ENCODE results near the gene BCL6. TPM values are rescaled to one million over a fixed set of nuclear protein-coding genes. Genes with fewer than 3 reads are reported as not detected.

Gene BCL6
- total RNA-seq, 4 donors from 2014 or later, result 193 to 441 (median 282) TPM

- TF ChIP-seq CTCF (IDR thresholded peaks at IDR 0.05), result no peak
- TF ChIP-seq POLR2A (IDR thresholded peaks at IDR 0.05), result no peak
- H3K4me3 ChIP-seq (ENCODE audit: low read depth, poor library complexity, severe bottlenecking), result no peak overlapping the region
- 82 to 89% methylated on average over 5 of the region's 5 CpGs for WGBS, 2 donors
- DNase-seq (ENCODE audit: low spot score in 2 of 2), result no peak
- intact Hi-C loops (cut with DNase I; ENCODE audit: low total_unique reads), result no loop called here
Measured at GRCh38 chr3:187788984-187789857, 44.0 kb upstream of the BCL6 start.

- intact Hi-C loops (cut with DNase I; ENCODE audit: low total_unique reads), result no loop called here
- peak in 1 of 2 donors; percentile 44 for DNase-seq (ENCODE audit: low spot score in 2 of 2)
- 20 to 32% methylated on average over 2 of the region's 2 CpGs for WGBS, 2 donors
- H3K4me3 ChIP-seq (ENCODE audit: low read depth, poor library complexity, severe bottlenecking), result no peak overlapping the region
- no peak for TF ChIP-seq CTCF (IDR thresholded peaks at IDR 0.05)
- TF ChIP-seq POLR2A (IDR thresholded peaks at IDR 0.05), result no peak
Measured at GRCh38 chr3:187783098-187783497, 37.8 kb upstream of the BCL6 start.

GRCh38 chr3:187782006-187782405 is 36.7 kb upstream of the BCL6 start:
- TF ChIP-seq POLR2A (IDR thresholded peaks at IDR 0.05), result no peak
- TF ChIP-seq CTCF (IDR thresholded peaks at IDR 0.05), result no peak
- no peak for DNase-seq (ENCODE audit: low spot score in 2 of 2)
- WGBS, 2 donors, result 57 to 59% methylated on average over 3 of the region's 3 CpGs
- H3K4me3 ChIP-seq (ENCODE audit: low read depth, poor library complexity, severe bottlenecking), result no peak overlapping the region
- intact Hi-C loops (cut with DNase I; ENCODE audit: low total_unique reads), result no loop called here

GRCh38 chr3:187781001-187781400 is 35.7 kb upstream of the BCL6 start:
- intact Hi-C loops (cut with DNase I; ENCODE audit: low total_unique reads), result no loop called here

GRCh38 chr3:187778726-187779125 is 33.5 kb upstream of the BCL6 start:
- no peak overlapping the region for H3K4me3 ChIP-seq (ENCODE audit: low read depth, poor library complexity, severe bottlenecking)
- intact Hi-C loops (cut with DNase I; ENCODE audit: low total_unique reads), result no loop called here
- TF ChIP-seq CTCF (IDR thresholded peaks at IDR 0.05) (no peak), POLR2A (IDR thresholded peaks at IDR 0.05) (no peak)
- 78 to 89% methylated on average over 2 of the region's 2 CpGs for WGBS, 2 donors
- DNase-seq (ENCODE audit: low spot score in 2 of 2), result no peak

More at GRCh38 chr3:187781001-187781400, 35.7 kb upstream of the BCL6 start:
- WGBS, 2 donors, result 55 to 58% methylated on average over 2 of the region's 2 CpGs
- DNase-seq (ENCODE audit: low spot score in 2 of 2), result no peak
- TF ChIP-seq CTCF (IDR thresholded peaks at IDR 0.05) (no peak), POLR2A (IDR thresholded peaks at IDR 0.05) (no peak)
- no peak overlapping the region for H3K4me3 ChIP-seq (ENCODE audit: low read depth, poor library complexity, severe bottlenecking)

All from lower leg skin (tissue), 4 donors.